ENCODE results near the gene LDAF1.
A peak's percentile ranks its signal among the peaks of the same experiment; 100 is the strongest.

The LDAF1 gene

DNA sequence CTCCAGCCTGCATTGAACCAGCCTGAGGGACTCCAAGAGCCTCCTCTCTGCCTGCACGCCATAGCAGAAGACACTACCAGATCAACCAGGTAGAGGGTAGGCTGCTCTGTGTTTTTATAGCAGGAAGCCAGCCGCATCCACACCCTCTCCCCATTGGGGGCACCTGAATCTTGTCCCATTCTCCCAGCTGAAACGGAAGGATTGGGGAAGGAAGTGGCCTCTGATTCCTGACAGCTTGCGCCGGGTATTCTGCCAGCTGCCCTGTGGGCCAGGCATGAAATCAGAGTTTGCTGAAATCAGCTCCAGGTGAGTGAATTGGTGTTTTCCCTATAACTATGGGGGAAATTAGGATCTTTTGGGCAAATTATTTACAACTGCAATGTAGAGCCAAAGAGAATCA is 53.0 kb downstream of the LDAF1 start, which contains the start of gene ZP2:
TSS of gene ZP2 (minus strand) at position 89 of the 400 bp plus-strand sequence. CDS start at position 62, 27 bp downstream.
- Histone ChIP-seq H3K4me1 (ENCODE audit: control insufficient read depth in 2 of 2, insufficient read depth in 2 of 2, low read length in 2 of 2) (no peaks in the 10 kb centered on the region), H3K9me3 (ENCODE audit: control insufficient read depth in 2 of 2, low read length in 2 of 2) (no peaks in the 10 kb centered on the region), H3K4me3 (ENCODE audit: low read length in 2 of 2) (no peak within 1 kb of the TSS), H3K27me3 (ENCODE audit: control insufficient read depth in 2 of 2, insufficient read depth in 2 of 2, low read length in 2 of 2) (peaks cover 0 to 4% of the 10 kb centered on the region in 2 donors), H3K27ac (ENCODE audit: low read depth in 2 of 2, low read length in 2 of 2) (no peak within 1 kb of the TSS), H3K9ac (ENCODE audit: low read depth in 1 of 2, low read length in 2 of 2) (no peak within 1 kb of the TSS), H3K36me3 (ENCODE audit: control insufficient read depth in 2 of 2, insufficient read depth in 2 of 2, low read length in 2 of 2) (no peaks in the 10 kb centered on the region)

GRCh38 chr16:21214086-21214485 is 55.6 kb downstream of the LDAF1 start:
- no peaks in the 10 kb centered on the region for H3K9me3 ChIP-seq (ENCODE audit: control insufficient read depth in 2 of 2, low read length in 2 of 2)
- no peak overlapping the region for H3K27ac ChIP-seq (ENCODE audit: low read depth in 2 of 2, low read length in 2 of 2)
- H3K4me3 ChIP-seq (ENCODE audit: low read length in 2 of 2) = no peak overlapping the region
- peaks cover 0 to 4% of the 10 kb centered on the region in 2 donors for H3K27me3 ChIP-seq (ENCODE audit: control insufficient read depth in 2 of 2, insufficient read depth in 2 of 2, low read length in 2 of 2)
- no peak overlapping the region for H3K9ac ChIP-seq (ENCODE audit: low read depth in 1 of 2, low read length in 2 of 2)
- H3K4me1 ChIP-seq (ENCODE audit: control insufficient read depth in 2 of 2, insufficient read depth in 2 of 2, low read length in 2 of 2) = no peaks in the 10 kb centered on the region
- H3K36me3 ChIP-seq (ENCODE audit: control insufficient read depth in 2 of 2, insufficient read depth in 2 of 2, low read length in 2 of 2) = no peaks in the 10 kb centered on the region

DNA sequence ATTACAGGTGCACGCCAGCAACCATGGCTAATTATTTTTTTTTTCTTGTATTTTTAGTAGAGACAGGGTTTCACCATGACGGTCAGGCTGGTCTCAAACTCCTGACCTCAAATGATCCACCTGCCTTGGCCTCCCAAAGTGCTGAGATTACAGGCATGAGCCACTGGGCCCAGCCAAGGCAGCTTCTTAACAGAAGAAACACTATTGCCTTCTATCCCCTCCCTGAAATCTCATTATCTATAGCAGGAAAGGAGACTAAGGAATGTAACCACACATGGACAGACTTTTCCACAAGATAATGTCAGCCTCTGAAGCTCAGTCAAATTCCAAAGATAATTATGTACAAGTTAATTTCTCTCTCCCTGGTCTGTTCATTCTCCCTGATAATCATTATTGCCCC is 58.6 kb downstream of the LDAF1 start:
- Histone ChIP-seq H3K9me3 (ENCODE audit: control insufficient read depth in 2 of 2, low read length in 2 of 2) (no peaks in the 10 kb centered on the region), H3K27me3 (ENCODE audit: control insufficient read depth in 2 of 2, insufficient read depth in 2 of 2, low read length in 2 of 2) (no peaks in the 10 kb centered on the region), H3K27ac (ENCODE audit: low read depth in 2 of 2, low read length in 2 of 2) (no peak overlapping the region), H3K4me1 (ENCODE audit: control insufficient read depth in 2 of 2, insufficient read depth in 2 of 2, low read length in 2 of 2) (peaks cover 2 to 4% of the 10 kb centered on the region in 2 donors), H3K4me3 (ENCODE audit: low read length in 2 of 2) (no peak overlapping the region), H3K36me3 (ENCODE audit: control insufficient read depth in 2 of 2, insufficient read depth in 2 of 2, low read length in 2 of 2) (no peaks in the 10 kb centered on the region), H3K9ac (ENCODE audit: low read depth in 1 of 2, low read length in 2 of 2) (no peak overlapping the region)

- no peaks in the 10 kb centered on the region for H3K9me3 ChIP-seq (ENCODE audit: control insufficient read depth in 2 of 2, low read length in 2 of 2)
- peaks cover 2 to 10% of the 10 kb centered on the region in 2 donors for H3K4me1 ChIP-seq (ENCODE audit: control insufficient read depth in 2 of 2, insufficient read depth in 2 of 2, low read length in 2 of 2)
- no peaks in the 10 kb centered on the region for H3K36me3 ChIP-seq (ENCODE audit: control insufficient read depth in 2 of 2, insufficient read depth in 2 of 2, low read length in 2 of 2)
- H3K4me3 ChIP-seq (ENCODE audit: low read length in 2 of 2) = no peak overlapping the region
- no peaks in the 10 kb centered on the region for H3K27me3 ChIP-seq (ENCODE audit: control insufficient read depth in 2 of 2, insufficient read depth in 2 of 2, low read length in 2 of 2)
- no peak overlapping the region for H3K27ac ChIP-seq (ENCODE audit: low read depth in 2 of 2, low read length in 2 of 2)
- no peak overlapping the region for H3K9ac ChIP-seq (ENCODE audit: low read depth in 1 of 2, low read length in 2 of 2)
Measured at GRCh38 chr16:21218153-21218552, 59.7 kb downstream of the LDAF1 start.

DNA sequence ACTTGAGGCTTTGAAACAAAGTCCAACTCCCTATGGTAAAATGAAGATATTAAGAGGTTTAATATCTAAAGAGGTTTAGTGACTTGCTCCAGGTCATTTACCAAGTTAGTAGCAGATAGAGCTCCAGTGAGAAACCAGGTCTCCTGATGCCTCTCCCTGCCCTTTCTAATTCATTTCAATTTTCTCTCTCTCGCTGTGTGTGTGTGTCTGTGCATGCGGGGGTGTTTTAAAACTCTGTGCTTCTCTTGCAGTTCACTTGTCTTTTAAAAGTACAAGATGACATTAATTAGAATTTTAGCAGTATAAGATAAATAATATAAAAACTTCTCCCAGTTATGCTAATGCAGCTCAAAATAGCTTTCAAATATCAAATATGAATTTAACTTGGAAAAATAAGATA is 61.1 kb downstream of the LDAF1 start:
- no peaks in the 10 kb centered on the region for H3K27me3 ChIP-seq (ENCODE audit: control insufficient read depth in 2 of 2, insufficient read depth in 2 of 2, low read length in 2 of 2)
- H3K4me1 ChIP-seq (ENCODE audit: control insufficient read depth in 2 of 2, insufficient read depth in 2 of 2, low read length in 2 of 2) = peaks cover 9 to 15% of the 10 kb centered on the region in 2 donors
- no peak overlapping the region for H3K9ac ChIP-seq (ENCODE audit: low read depth in 1 of 2, low read length in 2 of 2)
- no peaks in the 10 kb centered on the region for H3K36me3 ChIP-seq (ENCODE audit: control insufficient read depth in 2 of 2, insufficient read depth in 2 of 2, low read length in 2 of 2)
- H3K9me3 ChIP-seq (ENCODE audit: control insufficient read depth in 2 of 2, low read length in 2 of 2) = no peaks in the 10 kb centered on the region
- no peak overlapping the region for H3K27ac ChIP-seq (ENCODE audit: low read depth in 2 of 2, low read length in 2 of 2)
- H3K4me3 ChIP-seq (ENCODE audit: low read length in 2 of 2) = no peak overlapping the region

- Histone ChIP-seq H3K9ac (ENCODE audit: low read depth in 1 of 2, low read length in 2 of 2) (no peak overlapping the region), H3K36me3 (ENCODE audit: control insufficient read depth in 2 of 2, insufficient read depth in 2 of 2, low read length in 2 of 2) (no peaks in the 10 kb centered on the region), H3K4me3 (ENCODE audit: low read length in 2 of 2) (peak overlapping the region in 1 of 2 donors; percentile 28), H3K9me3 (ENCODE audit: control insufficient read depth in 2 of 2, low read length in 2 of 2) (no peaks in the 10 kb centered on the region), H3K27ac (ENCODE audit: low read depth in 2 of 2, low read length in 2 of 2) (peak overlapping the region; percentile 73 to 75), H3K27me3 (ENCODE audit: control insufficient read depth in 2 of 2, insufficient read depth in 2 of 2, low read length in 2 of 2) (no peaks in the 10 kb centered on the region), H3K4me1 (ENCODE audit: control insufficient read depth in 2 of 2, insufficient read depth in 2 of 2, low read length in 2 of 2) (peaks cover 9 to 15% of the 10 kb centered on the region in 2 donors)
Measured at GRCh38 chr16:21222495-21223337, 64.2 kb downstream of the LDAF1 start.

- peak overlapping the region in 1 of 2 donors; percentile 7 for H3K9ac ChIP-seq (ENCODE audit: low read depth in 1 of 2, low read length in 2 of 2)
- no peaks in the 10 kb centered on the region for H3K9me3 ChIP-seq (ENCODE audit: control insufficient read depth in 2 of 2, low read length in 2 of 2)
- H3K36me3 ChIP-seq (ENCODE audit: control insufficient read depth in 2 of 2, insufficient read depth in 2 of 2, low read length in 2 of 2) = no peaks in the 10 kb centered on the region
- H3K27ac ChIP-seq (ENCODE audit: low read depth in 2 of 2, low read length in 2 of 2) = no peak overlapping the region
- H3K4me1 ChIP-seq (ENCODE audit: control insufficient read depth in 2 of 2, insufficient read depth in 2 of 2, low read length in 2 of 2) = peaks cover 9 to 15% of the 10 kb centered on the region in 2 donors
- H3K27me3 ChIP-seq (ENCODE audit: control insufficient read depth in 2 of 2, insufficient read depth in 2 of 2, low read length in 2 of 2) = no peaks in the 10 kb centered on the region
- no peak overlapping the region for H3K4me3 ChIP-seq (ENCODE audit: low read length in 2 of 2)
Measured at GRCh38 chr16:21223787-21224186, 65.3 kb downstream of the LDAF1 start.

- Histone ChIP-seq H3K9me3 (ENCODE audit: control insufficient read depth in 2 of 2, low read length in 2 of 2) (no peaks in the 10 kb centered on the region), H3K27ac (ENCODE audit: low read depth in 2 of 2, low read length in 2 of 2) (no peak overlapping the region), H3K36me3 (ENCODE audit: control insufficient read depth in 2 of 2, insufficient read depth in 2 of 2, low read length in 2 of 2) (no peaks in the 10 kb centered on the region), H3K27me3 (ENCODE audit: control insufficient read depth in 2 of 2, insufficient read depth in 2 of 2, low read length in 2 of 2) (no peaks in the 10 kb centered on the region), H3K4me3 (ENCODE audit: low read length in 2 of 2) (no peak overlapping the region), H3K4me1 (ENCODE audit: control insufficient read depth in 2 of 2, insufficient read depth in 2 of 2, low read length in 2 of 2) (peaks cover 9 to 15% of the 10 kb centered on the region in 2 donors), H3K9ac (ENCODE audit: low read depth in 1 of 2, low read length in 2 of 2) (no peak overlapping the region)
Measured at GRCh38 chr16:21224800-21225199, 66.3 kb downstream of the LDAF1 start.

DNA sequence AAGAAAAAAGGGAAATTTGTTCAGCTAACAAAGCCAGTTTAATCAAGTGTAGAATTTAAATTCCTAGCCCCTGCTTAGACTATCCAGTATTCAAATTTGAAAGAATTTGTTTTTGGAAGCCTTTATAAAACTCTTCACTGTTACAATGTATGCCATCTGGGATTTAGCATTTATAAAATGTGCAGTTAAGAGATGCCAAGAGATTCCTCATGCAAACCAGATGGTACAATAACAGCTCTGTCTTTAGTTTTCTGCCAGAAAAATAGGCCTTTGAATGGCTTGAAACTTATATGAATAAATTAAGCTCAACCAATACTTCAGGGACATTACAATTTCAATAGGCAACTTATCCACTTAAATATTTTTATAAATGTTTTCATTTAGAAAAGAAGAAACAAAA is 68.3 kb downstream of the LDAF1 start:
- Histone ChIP-seq H3K4me1 (ENCODE audit: control insufficient read depth in 2 of 2, insufficient read depth in 2 of 2, low read length in 2 of 2) (peaks cover 7 to 11% of the 10 kb centered on the region in 2 donors), H3K4me3 (ENCODE audit: low read length in 2 of 2) (no peak overlapping the region), H3K36me3 (ENCODE audit: control insufficient read depth in 2 of 2, insufficient read depth in 2 of 2, low read length in 2 of 2) (no peaks in the 10 kb centered on the region), H3K9ac (ENCODE audit: low read depth in 1 of 2, low read length in 2 of 2) (no peak overlapping the region), H3K27ac (ENCODE audit: low read depth in 2 of 2, low read length in 2 of 2) (no peak overlapping the region), H3K9me3 (ENCODE audit: control insufficient read depth in 2 of 2, low read length in 2 of 2) (no peaks in the 10 kb centered on the region), H3K27me3 (ENCODE audit: control insufficient read depth in 2 of 2, insufficient read depth in 2 of 2, low read length in 2 of 2) (no peaks in the 10 kb centered on the region)

DNA sequence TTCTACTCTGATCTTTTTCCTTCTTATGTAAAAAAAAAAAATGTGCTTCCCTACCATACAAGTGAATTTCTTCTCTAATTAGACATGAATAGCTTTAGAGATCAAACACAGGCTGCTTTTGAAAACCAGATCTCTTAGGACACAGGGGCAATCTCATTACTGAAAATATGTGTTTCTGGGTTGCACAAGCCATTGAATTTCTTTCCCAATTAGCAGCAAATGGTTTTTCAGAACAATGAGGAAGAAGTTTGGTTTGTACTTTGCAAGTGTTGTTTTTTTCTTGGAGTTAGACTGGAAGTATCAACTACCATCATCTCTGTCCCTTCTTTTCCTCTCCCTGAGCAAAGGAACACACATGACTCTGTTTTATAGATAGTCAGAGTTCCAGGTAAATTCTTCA is 69.4 kb downstream of the LDAF1 start:
- H3K9ac ChIP-seq (ENCODE audit: low read depth in 1 of 2, low read length in 2 of 2) = no peak overlapping the region
- no peak overlapping the region for H3K4me3 ChIP-seq (ENCODE audit: low read length in 2 of 2)
- peaks cover 7 to 13% of the 10 kb centered on the region in 2 donors for H3K4me1 ChIP-seq (ENCODE audit: control insufficient read depth in 2 of 2, insufficient read depth in 2 of 2, low read length in 2 of 2)
- no peaks in the 10 kb centered on the region for H3K36me3 ChIP-seq (ENCODE audit: control insufficient read depth in 2 of 2, insufficient read depth in 2 of 2, low read length in 2 of 2)
- no peaks in the 10 kb centered on the region for H3K9me3 ChIP-seq (ENCODE audit: control insufficient read depth in 2 of 2, low read length in 2 of 2)
- no peaks in the 10 kb centered on the region for H3K27me3 ChIP-seq (ENCODE audit: control insufficient read depth in 2 of 2, insufficient read depth in 2 of 2, low read length in 2 of 2)
- H3K27ac ChIP-seq (ENCODE audit: low read depth in 2 of 2, low read length in 2 of 2) = no peak overlapping the region
